HEK293 (cell line): ENCODE data around the gene SPPL2B.

Experiments used
- ZBTB11 ChIP-seq: fragments of 450-650 bp; formaldehyde crosslinking; conservative IDR thresholded peaks from 2 replicates; pipeline ENCODE4 v1.5.1; 2016; ENCODE audit warnings: low read depth, missing biosample characterization, missing genetic modification characterization
- ZEB2 ChIP-seq: fragments of 450-650 bp; formaldehyde crosslinking; IDR thresholded peaks from 2 replicates; pipeline ENCODE4 v1.5.1; 2016; ENCODE audit warnings: missing biosample characterization, missing genetic modification characterization
- ZNF362 ChIP-seq: fragments of 450-650 bp; formaldehyde crosslinking; IDR thresholded peaks from 2 replicates; pipeline ENCODE4 v1.5.1; 2016; ENCODE audit warnings: missing biosample characterization, missing genetic modification characterization
- ZNF37A ChIP-seq: fragments of 450-650 bp; IDR thresholded peaks from 2 replicates; pipeline ENCODE4 v1.5.1; 2018; ENCODE audit warnings: missing biosample characterization, missing genetic modification characterization
- ZNF558 ChIP-seq: fragments of 450-650 bp; formaldehyde crosslinking; IDR thresholded peaks from 2 replicates; pipeline ENCODE4 v1.5.1; 2016; ENCODE audit warnings: missing biosample characterization, missing genetic modification characterization
- ZSCAN30 ChIP-seq: fragments of 450-650 bp; IDR thresholded peaks from 2 replicates; pipeline ENCODE4 v1.5.1; 2018; ENCODE audit warnings: missing biosample characterization, mild to moderate bottlenecking, missing genetic modification characterization, moderate library complexity
- TF ChIP-seq, protein P1 (sequence below): fragments of 450-650 bp; formaldehyde crosslinking; IDR thresholded peaks from 2 replicates; pipeline ENCODE4 v1.5.1; 2016; ENCODE audit warnings: missing biosample characterization, missing genetic modification characterization
- TF ChIP-seq, protein P2 (sequence below): fragments of 450-650 bp; formaldehyde crosslinking; IDR thresholded peaks from 2 replicates; pipeline ENCODE4 v1.5.1; 2016; ENCODE audit warnings: missing biosample characterization, missing genetic modification characterization
- TF ChIP-seq, protein P3 (sequence below): fragments of 450-650 bp; formaldehyde crosslinking; optimal IDR thresholded peaks from 2 replicates; pipeline ENCODE3; 2016; ENCODE audit warnings: missing biosample characterization, mild to moderate bottlenecking, missing genetic modification characterization

GRCh38 chr19:2296141-2296540 lies 32.3 kb upstream of the SPPL2B start:
- TF ChIP-seq ZEB2 (tag by site-specific recombination) = no peak
- TF ChIP-seq, protein P1, sequence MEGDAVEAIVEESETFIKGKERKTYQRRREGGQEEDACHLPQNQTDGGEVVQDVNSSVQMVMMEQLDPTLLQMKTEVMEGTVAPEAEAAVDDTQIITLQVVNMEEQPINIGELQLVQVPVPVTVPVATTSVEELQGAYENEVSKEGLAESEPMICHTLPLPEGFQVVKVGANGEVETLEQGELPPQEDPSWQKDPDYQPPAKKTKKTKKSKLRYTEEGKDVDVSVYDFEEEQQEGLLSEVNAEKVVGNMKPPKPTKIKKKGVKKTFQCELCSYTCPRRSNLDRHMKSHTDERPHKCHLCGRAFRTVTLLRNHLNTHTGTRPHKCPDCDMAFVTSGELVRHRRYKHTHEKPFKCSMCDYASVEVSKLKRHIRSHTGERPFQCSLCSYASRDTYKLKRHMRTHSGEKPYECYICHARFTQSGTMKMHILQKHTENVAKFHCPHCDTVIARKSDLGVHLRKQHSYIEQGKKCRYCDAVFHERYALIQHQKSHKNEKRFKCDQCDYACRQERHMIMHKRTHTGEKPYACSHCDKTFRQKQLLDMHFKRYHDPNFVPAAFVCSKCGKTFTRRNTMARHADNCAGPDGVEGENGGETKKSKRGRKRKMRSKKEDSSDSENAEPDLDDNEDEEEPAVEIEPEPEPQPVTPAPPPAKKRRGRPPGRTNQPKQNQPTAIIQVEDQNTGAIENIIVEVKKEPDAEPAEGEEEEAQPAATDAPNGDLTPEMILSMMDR = no peak
- TF ChIP-seq, protein P2, sequence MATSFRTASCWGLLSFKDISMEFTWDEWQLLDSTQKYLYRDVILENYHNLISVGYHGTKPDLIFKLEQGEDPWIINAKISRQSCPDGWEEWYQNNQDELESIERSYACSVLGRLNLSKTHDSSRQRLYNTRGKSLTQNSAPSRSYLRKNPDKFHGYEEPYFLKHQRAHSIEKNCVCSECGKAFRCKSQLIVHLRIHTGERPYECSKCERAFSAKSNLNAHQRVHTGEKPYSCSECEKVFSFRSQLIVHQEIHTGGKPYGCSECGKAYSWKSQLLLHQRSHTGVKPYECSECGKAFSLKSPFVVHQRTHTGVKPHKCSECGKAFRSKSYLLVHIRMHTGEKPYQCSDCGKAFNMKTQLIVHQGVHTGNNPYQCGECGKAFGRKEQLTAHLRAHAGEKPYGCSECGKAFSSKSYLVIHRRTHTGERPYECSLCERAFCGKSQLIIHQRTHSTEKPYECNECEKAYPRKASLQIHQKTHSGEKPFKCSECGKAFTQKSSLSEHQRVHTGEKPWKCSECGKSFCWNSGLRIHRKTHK = no peak
- no peak for TF ChIP-seq ZNF558 (tag by site-specific recombination)
- no peak for TF ChIP-seq ZNF362
- TF ChIP-seq, protein P3, sequence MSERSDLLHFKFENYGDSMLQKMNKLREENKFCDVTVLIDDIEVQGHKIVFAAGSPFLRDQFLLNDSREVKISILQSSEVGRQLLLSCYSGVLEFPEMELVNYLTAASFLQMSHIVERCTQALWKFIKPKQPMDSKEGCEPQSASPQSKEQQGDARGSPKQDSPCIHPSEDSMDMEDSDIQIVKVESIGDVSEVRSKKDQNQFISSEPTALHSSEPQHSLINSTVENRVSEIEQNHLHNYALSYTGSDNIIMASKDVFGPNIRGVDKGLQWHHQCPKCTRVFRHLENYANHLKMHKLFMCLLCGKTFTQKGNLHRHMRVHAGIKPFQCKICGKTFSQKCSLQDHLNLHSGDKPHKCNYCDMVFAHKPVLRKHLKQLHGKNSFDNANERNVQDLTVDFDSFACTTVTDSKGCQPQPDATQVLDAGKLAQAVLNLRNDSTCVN (tag by site-specific recombination) = no peak
- TF ChIP-seq ZSCAN30 (tag by site-specific recombination) = no peak
- TF ChIP-seq ZNF37A (tag by site-specific recombination) = no peak
- no peak for TF ChIP-seq ZBTB11 (tag by site-specific recombination)
